Lower leg skin (tissue), 4 donors: Measurements from ENCODE around the gene PDE9A. TPM values are rescaled to one million over a fixed set of nuclear protein-coding genes. Genes with fewer than 3 reads are reported as not detected.

ENCODE experiments used
- DNase-seq, 2 donors: peaks; one replicate each; pipeline ENCODE4 v3.0.0-alpha.2; 2019; ENCODE audit warnings: low spot score in 2 of 2
- H3K4me3 ChIP-seq: fragments of 200-600 bp; sonication (generic); 2 replicates; pipeline ENCODE4 v1.5.1; 2017; ENCODE audit warnings: mild to moderate bottlenecking, low read depth; ENCODE audit not compliant: poor library complexity, severe bottlenecking
- POLR2A ChIP-seq, 2 donors: fragments of 450-650 bp; IDR thresholded peaks; one replicate each; pipeline ENCODE4 v1.6.1; 2016 to 2017; ENCODE audit warnings: antibody characterized with exemption in 2 of 2, mild to moderate bottlenecking in 1 of 2, moderate library complexity in 1 of 2
- WGBS, 2 donors: methylation state at CpG; one replicate each; pipeline ENCODE4 v1.1.5; 2018; 5-methylcytosine and 5-hydroxymethylcytosine counted together
- intact Hi-C: fragments of 100-400 bp; cut with DNase I; formaldehyde crosslinking; loops from one replicate; pipeline ENCODE4 v1.15.0; 2023; ENCODE audit warnings: low total_unique reads
- total RNA-seq, 4 donors: library from RNA; depleted of rRNA; stranded (reverse); fragments of >200 nt; gene quantifications; one replicate each; pipeline ENCODE4 v1.1.0, GENCODE V29; 2016
- TF ChIP-seq, protein P1 (sequence below), 3 donors: fragments of 450-650 bp; IDR thresholded peaks; one replicate each; pipeline ENCODE4 v1.5.1; 2016; ENCODE audit warnings: antibody characterized with exemption in 3 of 3, mild to moderate bottlenecking in 3 of 3, moderate library complexity in 2 of 3

The PDE9A gene
- total RNA-seq, 4 donors from 2014 or later, result 2.1 to 16.3 (median 9.0) TPM

DNA sequence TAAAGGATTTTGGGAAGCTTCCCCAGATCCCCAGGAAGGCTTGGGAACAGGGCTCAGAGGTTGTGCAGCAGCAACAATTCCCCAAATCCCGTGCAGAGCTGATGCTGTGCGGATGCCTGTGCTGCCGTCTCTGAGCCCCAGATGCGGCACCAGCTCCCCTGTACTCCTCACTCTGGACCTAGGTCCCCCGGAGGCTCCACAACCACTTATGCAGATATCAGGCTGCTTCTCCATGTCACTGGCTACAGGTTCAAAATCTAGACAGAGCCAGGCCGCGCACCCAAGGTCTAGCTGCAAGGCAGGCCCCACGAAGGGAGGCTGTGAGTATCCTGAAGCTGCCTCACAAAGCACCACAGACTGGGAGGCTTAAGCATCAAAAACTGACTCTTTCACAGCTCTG is 81.6 kb downstream of the PDE9A start:
- intact Hi-C loops, result no loop called here
- H3K4me3 ChIP-seq, result no peak overlapping the region
- no peak for DNase-seq
- TF ChIP-seq POLR2A (IDR thresholded peaks at IDR 0.05), result no peak
- TF ChIP-seq, protein P1, sequence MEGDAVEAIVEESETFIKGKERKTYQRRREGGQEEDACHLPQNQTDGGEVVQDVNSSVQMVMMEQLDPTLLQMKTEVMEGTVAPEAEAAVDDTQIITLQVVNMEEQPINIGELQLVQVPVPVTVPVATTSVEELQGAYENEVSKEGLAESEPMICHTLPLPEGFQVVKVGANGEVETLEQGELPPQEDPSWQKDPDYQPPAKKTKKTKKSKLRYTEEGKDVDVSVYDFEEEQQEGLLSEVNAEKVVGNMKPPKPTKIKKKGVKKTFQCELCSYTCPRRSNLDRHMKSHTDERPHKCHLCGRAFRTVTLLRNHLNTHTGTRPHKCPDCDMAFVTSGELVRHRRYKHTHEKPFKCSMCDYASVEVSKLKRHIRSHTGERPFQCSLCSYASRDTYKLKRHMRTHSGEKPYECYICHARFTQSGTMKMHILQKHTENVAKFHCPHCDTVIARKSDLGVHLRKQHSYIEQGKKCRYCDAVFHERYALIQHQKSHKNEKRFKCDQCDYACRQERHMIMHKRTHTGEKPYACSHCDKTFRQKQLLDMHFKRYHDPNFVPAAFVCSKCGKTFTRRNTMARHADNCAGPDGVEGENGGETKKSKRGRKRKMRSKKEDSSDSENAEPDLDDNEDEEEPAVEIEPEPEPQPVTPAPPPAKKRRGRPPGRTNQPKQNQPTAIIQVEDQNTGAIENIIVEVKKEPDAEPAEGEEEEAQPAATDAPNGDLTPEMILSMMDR (IDR thresholded peaks at IDR 0.05), result no peak
- WGBS, 2 donors, result 92 to 93% methylated on average over 8 of the region's 8 CpGs

DNA sequence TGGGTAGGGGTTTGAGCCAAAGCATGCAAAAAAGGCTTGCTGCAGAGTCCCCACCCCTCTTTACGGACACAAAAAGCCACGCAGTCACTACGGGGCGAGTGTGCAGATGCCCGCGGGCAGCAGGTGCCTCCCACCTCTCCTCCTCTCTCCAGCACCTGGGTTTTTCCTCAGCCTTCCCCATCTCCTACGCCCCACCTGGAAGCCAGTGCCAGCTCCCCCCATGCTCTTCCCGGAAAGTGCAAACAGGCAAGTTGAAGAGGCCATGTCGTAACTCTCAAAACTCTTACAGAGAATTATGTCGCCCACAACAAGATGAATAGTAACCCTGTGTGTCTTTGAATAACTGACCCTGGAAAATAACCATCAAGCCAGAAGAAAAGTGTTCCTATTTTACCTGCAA is 82.5 kb downstream of the PDE9A start:
- intact Hi-C loops, result no loop called here
- 86 to 87% methylated on average over 10 of the region's 10 CpGs for WGBS, 2 donors

DNA sequence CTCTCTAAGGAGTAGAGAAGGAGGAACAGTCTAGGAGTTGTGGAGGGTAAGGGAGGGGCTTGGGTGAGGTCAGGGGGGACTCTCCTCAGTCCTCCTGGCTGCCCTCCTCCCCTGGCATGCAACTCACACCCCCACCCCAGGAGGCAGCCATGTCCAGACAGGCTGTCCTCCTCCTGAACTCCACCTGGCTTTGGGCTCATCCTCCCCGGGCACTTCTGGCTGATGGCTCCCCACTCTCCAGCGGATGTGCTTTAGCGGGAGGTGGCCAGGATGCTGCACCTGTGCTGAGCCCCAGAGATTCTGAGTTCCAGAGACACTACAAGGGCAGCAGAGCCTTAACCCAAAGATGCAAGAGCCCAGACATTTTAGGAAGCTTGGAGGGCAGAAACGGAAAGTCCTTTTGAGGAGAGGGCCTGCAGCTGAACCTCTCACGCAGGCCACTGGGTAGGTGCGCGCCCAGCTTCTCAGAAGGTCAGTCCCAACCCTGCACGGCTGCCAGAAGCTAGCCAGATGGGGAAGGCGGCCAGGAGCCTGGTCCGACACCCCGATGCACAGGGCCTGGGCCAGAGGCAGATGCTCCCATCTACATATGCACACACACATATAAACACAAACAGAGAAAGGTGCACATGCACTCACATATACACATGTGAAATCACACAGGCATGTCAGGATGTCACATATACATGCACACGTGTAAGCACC is 83.4 kb downstream of the PDE9A start:
- WGBS, 2 donors, result 82 to 85% methylated on average over 11 to 12 of the region's 12 CpGs
- no peak for DNase-seq
- no peak for TF ChIP-seq POLR2A (IDR thresholded peaks at IDR 0.05)
- TF ChIP-seq, protein P1 (IDR thresholded peaks at IDR 0.05), result no peak
- H3K4me3 ChIP-seq, result no peak overlapping the region
- intact Hi-C loops, result no loop called here

More for the DNA sequence above, 82.5 kb downstream of the PDE9A start:
- H3K4me3 ChIP-seq, result no peak overlapping the region
- DNase-seq, result no peak
- TF ChIP-seq, protein P1 (IDR thresholded peaks at IDR 0.05), result no peak
- TF ChIP-seq POLR2A (IDR thresholded peaks at IDR 0.05), result no peak

DNA sequence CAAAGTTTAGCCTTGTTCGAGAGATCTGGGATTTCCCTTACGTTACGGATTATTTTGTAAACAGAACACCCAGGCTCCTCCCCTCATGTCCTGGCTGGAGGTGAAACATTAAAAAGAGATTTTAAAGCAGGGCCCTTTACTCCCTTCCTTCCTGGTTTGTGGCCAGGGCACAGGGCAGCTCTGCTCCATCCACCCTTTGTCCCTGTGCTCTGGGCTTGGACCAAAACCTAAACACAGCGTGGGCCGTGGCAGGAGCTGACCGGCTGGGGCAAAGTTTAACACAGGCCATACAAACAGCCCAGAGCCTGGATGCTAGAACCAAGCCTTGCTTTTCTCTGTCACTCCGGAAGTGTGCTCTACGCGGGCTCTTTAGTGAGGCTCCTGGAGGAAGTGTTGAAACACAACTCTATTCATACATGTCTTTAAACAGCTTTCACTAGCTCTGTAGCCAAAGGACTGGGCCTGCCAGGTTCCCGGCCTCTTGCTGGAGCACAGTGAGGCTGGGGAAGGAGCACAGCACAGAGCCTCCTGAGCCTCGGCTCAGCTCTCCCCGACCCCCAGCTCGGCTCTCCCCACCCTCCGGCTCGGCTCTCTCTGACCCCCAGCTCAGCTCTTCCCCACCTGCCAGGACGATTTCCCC is 84.7 kb downstream of the PDE9A start:
- 68 to 72% methylated on average over 16 of the region's 16 CpGs for WGBS, 2 donors
- H3K4me3 ChIP-seq, result no peak overlapping the region
- DNase-seq, result no peak
- intact Hi-C loops, result no loop called here
- no peak for TF ChIP-seq POLR2A (IDR thresholded peaks at IDR 0.05)
- TF ChIP-seq, protein P1 (IDR thresholded peaks at IDR 0.05), result no peak

DNA sequence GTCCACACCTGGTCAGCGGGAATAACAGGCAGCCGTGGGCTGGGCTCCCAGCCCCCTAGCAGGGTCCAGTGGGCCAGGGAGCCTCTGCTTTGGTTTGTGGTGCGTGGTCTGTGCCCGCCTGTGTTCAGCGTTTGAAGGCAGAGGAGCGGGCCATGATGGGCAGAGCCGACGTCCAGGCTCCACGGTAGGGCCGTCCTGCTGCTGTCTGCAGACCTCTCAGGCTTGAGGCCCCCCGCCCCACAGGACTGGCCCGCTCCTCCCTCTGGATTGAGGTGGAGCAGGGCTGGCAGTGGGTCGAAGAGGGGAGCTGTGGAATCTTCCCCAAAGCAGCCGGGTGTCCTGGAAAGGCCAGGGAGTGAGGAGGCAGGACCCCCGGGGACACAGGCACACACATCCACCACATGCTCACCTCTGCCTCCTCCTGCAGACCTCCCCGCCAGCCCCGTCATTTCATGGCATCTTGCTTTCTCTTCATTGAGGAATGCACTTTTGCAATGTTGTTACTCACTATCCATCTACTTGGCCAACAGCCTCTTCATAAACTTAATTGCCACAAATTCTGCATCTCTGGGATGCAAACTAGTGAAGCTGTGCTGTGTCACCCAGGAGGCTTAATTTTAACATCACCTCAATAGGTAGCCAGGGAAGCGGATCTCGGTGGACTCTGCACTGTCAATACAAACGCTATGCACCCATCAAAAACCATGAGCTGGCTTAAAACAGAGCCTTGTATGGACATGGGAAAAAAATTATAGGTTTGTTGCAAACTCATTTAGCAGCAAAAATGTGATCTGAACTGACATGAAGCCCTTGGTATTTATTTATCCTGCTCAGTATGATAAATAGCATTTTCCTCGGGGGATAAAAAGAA is 85.9 kb downstream of the PDE9A start:
- 89 to 92% methylated on average over 20 to 21 of the region's 21 CpGs for WGBS, 2 donors
- DNase-seq, result no peak
- H3K4me3 ChIP-seq, result no peak overlapping the region
- TF ChIP-seq, protein P1 (IDR thresholded peaks at IDR 0.05), result no peak
- TF ChIP-seq POLR2A (IDR thresholded peaks at IDR 0.05), result no peak
- intact Hi-C loops, result no loop called here
